AG04449 (cell line): ENCODE measurements around the gene MORC3.

Experiments used
- CTCF ChIA-PET: fragments of 350-600 bp; formaldehyde crosslinking; extraction: SDS; loops from one replicate; lab custom pipeline; 2021; ENCODE audit warnings: antibody characterized with exemption; lab: Yijun Ruan, JAX
- POLR2A ChIA-PET: fragments of 400-600, 350-600 bp; formaldehyde crosslinking; extraction: SDS; loops from one replicate; lab custom pipeline; 2020; ENCODE audit warnings: antibody characterized with exemption, inconsistent platforms; lab: Yijun Ruan, JAX
- DNase-seq: peaks from one replicate; pipeline ENCODE4 v3.0.0-alpha.2; 2010; ENCODE audit warnings: low read depth, low spot score
- H3K4me3 ChIP-seq: 2 replicates; pipeline ENCODE4 v1.5.1; 2011; ENCODE audit warnings: low read depth, mild to moderate bottlenecking, control low read depth, low read length
- CTCF ChIP-seq: IDR thresholded peaks from one replicate; pipeline ENCODE4 v1.5.1; 2011; ENCODE audit warnings: mild to moderate bottlenecking, moderate library complexity, low read length, control low read depth, inconsistent platforms; ENCODE audit not compliant: insufficient read depth; ENCODE audit errors: missing control alignments

Gene MORC3

GRCh38 chr21:36355868-36356267 lies 35.9 kb downstream of the MORC3 start:
- no peak overlapping the region for H3K4me3 ChIP-seq
- POLR2A ChIA-PET = no interaction called here
- CTCF ChIA-PET = no interaction called here
- no peak for DNase-seq
- no peak for TF ChIP-seq CTCF

GRCh38 chr21:36359185-36359584 lies 39.2 kb downstream of the MORC3 start:
- ChIA-PET POLR2A (no interaction called here), CTCF (no interaction called here)
- TF ChIP-seq CTCF = no peak
- no peak for DNase-seq
- no peak overlapping the region for H3K4me3 ChIP-seq

GRCh38 chr21:36369064-36369685 lies 49.2 kb downstream of the MORC3 start:
- no peak for TF ChIP-seq CTCF
- ChIA-PET CTCF (no interaction called here), POLR2A (no interaction called here)
- no peak for DNase-seq
- H3K4me3 ChIP-seq = no peak overlapping the region

GRCh38 chr21:36375994-36376393 lies 56.0 kb downstream of the MORC3 start:
- POLR2A ChIA-PET = no interaction called here
- no peak overlapping the region for H3K4me3 ChIP-seq
- TF ChIP-seq CTCF = no peak
- no peak for DNase-seq
- CTCF ChIA-PET = no interaction called here

- TF ChIP-seq CTCF = no peak
- ChIA-PET CTCF (no interaction called here), POLR2A (no interaction called here)
These were observed 57.4 kb downstream of the MORC3 start for GRCh38 chr21:36377391-36377842.

DNA sequence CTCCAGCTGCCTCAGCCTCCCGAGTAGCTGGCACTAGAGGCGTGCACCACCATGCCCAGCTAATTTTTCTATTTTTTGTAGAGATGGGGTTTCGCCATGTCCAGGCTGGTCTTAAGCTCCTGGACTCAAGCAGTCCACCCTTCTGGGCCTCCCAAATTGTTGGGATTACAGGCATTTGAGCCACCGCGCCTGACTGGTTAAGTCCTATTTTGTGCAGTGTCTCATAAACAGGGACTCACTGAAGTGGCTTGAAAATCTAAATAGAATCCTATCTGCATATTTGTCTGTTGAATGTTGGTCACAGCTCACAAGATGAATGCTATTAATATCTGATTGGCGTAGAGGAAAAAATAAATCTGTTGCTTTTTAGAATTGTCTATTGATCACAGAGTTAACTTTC lies 59.3 kb downstream of the MORC3 start:
- ChIA-PET CTCF (no interaction called here), POLR2A (no interaction called here)
- no peak for DNase-seq
- TF ChIP-seq CTCF = no peak
- H3K4me3 ChIP-seq = no peak overlapping the region

More at GRCh38 chr21:36377391-36377842, 57.4 kb downstream of the MORC3 start:
- H3K4me3 ChIP-seq = no peak overlapping the region
- DNase-seq = no peak
